Panc1 (cell line): ENCODE measurements around the gene PRRG3. TPM values are rescaled to one million over a fixed set of nuclear protein-coding genes. Genes with fewer than 3 reads are reported as not detected.

Source experiments
- ATAC-seq: fragments of 200-7000 bp; cut with Tn5 transposase; 2 replicates; pipeline ENCODE4 v1.9.1; 2020; ENCODE audit warnings: mild to moderate bottlenecking, moderate library complexity
- BruUV-seq: library from RNA; stranded (reverse); fragments of 400-500 nt; replicated peaks from 2 replicates; lab custom pipeline; 2021; lab: Mats Ljungman, UMichigan
- CTCF ChIA-PET: fragments of 300-600 bp; sonication (Branson Sonifier 250); formaldehyde crosslinking; loops from one replicate; lab custom pipeline; 2022; ENCODE audit warnings: antibody characterized with exemption; lab: Charles Lee
- POLR2A ChIA-PET: fragments of 300-600 bp; sonication (Branson Sonifier 250); formaldehyde crosslinking; loops from one replicate; lab custom pipeline; 2022; ENCODE audit warnings: antibody characterized with exemption; lab: Charles Lee
- DNase-seq: peaks from one replicate; pipeline ENCODE4 v3.0.0-alpha.2; 2010; ENCODE audit warnings: low read depth, low spot score
- H3K27ac ChIP-seq: 2 replicates; pipeline ENCODE4 v1.5.1; 2011; ENCODE audit warnings: mild to moderate bottlenecking, low read length, inconsistent platforms
- H3K27me3 ChIP-seq: fragments of 200-500 bp; sonication (Bioruptor generic); 2 replicates; pipeline ENCODE4 v1.6.0; 2014; ENCODE audit warnings: low read length, inconsistent platforms; ENCODE audit not compliant: control insufficient read depth, insufficient read depth
- H3K36me3 ChIP-seq: fragments of 200-500 bp; sonication (Bioruptor generic); 2 replicates; pipeline ENCODE4 v1.5.1; 2014; ENCODE audit warnings: inconsistent platforms, mild to moderate bottlenecking, low read length, moderate library complexity; ENCODE audit not compliant: control insufficient read depth, insufficient read depth
- H3K4me1 ChIP-seq: 2 replicates; pipeline ENCODE4 v1.5.1; 2011; ENCODE audit warnings: inconsistent platforms, mild to moderate bottlenecking, low read length, moderate library complexity; ENCODE audit not compliant: control insufficient read depth, insufficient read depth
- H3K4me3 ChIP-seq, 2 experiments: 2 replicates each; pipeline ENCODE4 v1.5.1; 2011 to 2012; ENCODE audit warnings: low read depth in 2 of 2, low read length in 2 of 2, mild to moderate bottlenecking in 2 of 2, inconsistent platforms in 1 of 2, moderate library complexity in 1 of 2
- H3K9me3 ChIP-seq: fragments of 200-500 bp; sonication (Bioruptor generic); 2 replicates; pipeline ENCODE4 v1.5.1; 2014; ENCODE audit warnings: low read depth, mild to moderate bottlenecking, inconsistent platforms, low read length, moderate library complexity; ENCODE audit not compliant: control insufficient read depth, insufficient read depth
- POLR2AphosphoS5 ChIP-seq: IDR thresholded peaks from 2 replicates; pipeline ENCODE4 v1.6.1; 2012; ENCODE audit warnings: mild to moderate bottlenecking, low read depth, low read length, moderate library complexity
- REST ChIP-seq, 2 experiments: IDR thresholded peaks; 2 replicates each; pipeline ENCODE4 v1.6.1; 2011 to 2012; ENCODE audit warnings: low read depth in 2 of 2, control low read depth in 1 of 2, low read length in 1 of 2, mild to moderate bottlenecking in 1 of 2, moderate library complexity in 1 of 2; ENCODE audit not compliant: insufficient read depth in 1 of 2
- SIN3A ChIP-seq: IDR thresholded peaks from 2 replicates; pipeline ENCODE4 v1.6.1; 2012; ENCODE audit warnings: low read depth, mild to moderate bottlenecking, low read length, moderate library complexity, borderline replicate concordance; ENCODE audit not compliant: insufficient read depth
- TCF7L2 ChIP-seq: IDR thresholded peaks from 2 replicates; pipeline ENCODE4 v1.6.1; 2011; ENCODE audit warnings: mild to moderate bottlenecking, low read depth, low read length, inconsistent platforms
- in situ Hi-C: cut with HindIII; loops from 2 replicates; pipeline ENCODE4 v1.10.0; 2016; ENCODE audit warnings: low sequenced_read_pairs, low pct_unique_long_range_greater_than_20kb
- intact Hi-C: fragments of 100-400 bp; cut with micrococcal nuclease; formaldehyde crosslinking; loops from one replicate; pipeline ENCODE4 v1.10.0; 2022; ENCODE audit not compliant: unreplicated experiment
- total RNA-seq: library from RNA; stranded (reverse); gene quantifications from one replicate; pipeline ENCODE4 v1.2.1, GENCODE V29; 2021; ENCODE audit not compliant: unreplicated experiment
- TF ChIP-seq, protein P1 (sequence below): fragments of 450-650 bp; IDR thresholded peaks from 2 replicates; pipeline ENCODE4 v1.5.1; 2017; ENCODE audit warnings: mild to moderate bottlenecking

Gene PRRG3
- total RNA-seq, 1 experiment from 2014 or later: not detected

DNA sequence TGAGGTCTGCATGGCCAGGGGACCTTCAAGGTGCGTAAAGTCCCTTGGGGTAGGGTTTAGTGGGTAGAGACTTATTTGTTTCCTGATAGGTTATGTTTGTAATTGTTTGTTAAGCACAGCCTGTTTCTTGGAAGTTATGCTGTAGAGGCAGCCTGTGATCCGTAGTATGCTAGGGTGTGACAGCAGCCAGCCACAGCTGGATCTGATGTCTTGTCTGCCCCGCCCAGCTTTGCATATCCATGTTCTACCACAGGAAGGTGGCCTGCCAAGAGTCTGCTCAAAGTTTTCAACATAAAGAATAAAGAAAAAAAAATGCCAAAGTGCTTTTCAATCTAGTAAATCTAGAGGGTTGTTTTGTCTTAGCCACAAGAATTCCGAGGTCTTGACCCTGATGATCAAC lies 19.1 kb upstream of the PRRG3 start:
- H3K27ac ChIP-seq: no peak overlapping the region
- no peak overlapping the region for H3K4me3 ChIP-seq
- H3K27me3 ChIP-seq: no peaks in the 10 kb centered on the region
- in situ Hi-C loops: no loop called here
- ChIA-PET POLR2A (no interaction called here), CTCF (no interaction called here)
- H3K36me3 ChIP-seq: no peaks in the 10 kb centered on the region
- intact Hi-C loops: no loop called here
- ATAC-seq: no peak
- no peak for DNase-seq
- BruUV-seq: no TSS peak
- TF ChIP-seq REST (IDR thresholded peaks at IDR 0.05; ENCODE audit: insufficient read depth in 1 of 2, low read depth in 2 of 2, low read length in 1 of 2) (no peak), TCF7L2 (no peak), SIN3A (no peak), POLR2AphosphoS5 (no peak)
- TF ChIP-seq, protein P1, sequence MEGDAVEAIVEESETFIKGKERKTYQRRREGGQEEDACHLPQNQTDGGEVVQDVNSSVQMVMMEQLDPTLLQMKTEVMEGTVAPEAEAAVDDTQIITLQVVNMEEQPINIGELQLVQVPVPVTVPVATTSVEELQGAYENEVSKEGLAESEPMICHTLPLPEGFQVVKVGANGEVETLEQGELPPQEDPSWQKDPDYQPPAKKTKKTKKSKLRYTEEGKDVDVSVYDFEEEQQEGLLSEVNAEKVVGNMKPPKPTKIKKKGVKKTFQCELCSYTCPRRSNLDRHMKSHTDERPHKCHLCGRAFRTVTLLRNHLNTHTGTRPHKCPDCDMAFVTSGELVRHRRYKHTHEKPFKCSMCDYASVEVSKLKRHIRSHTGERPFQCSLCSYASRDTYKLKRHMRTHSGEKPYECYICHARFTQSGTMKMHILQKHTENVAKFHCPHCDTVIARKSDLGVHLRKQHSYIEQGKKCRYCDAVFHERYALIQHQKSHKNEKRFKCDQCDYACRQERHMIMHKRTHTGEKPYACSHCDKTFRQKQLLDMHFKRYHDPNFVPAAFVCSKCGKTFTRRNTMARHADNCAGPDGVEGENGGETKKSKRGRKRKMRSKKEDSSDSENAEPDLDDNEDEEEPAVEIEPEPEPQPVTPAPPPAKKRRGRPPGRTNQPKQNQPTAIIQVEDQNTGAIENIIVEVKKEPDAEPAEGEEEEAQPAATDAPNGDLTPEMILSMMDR: no peak
- H3K9me3 ChIP-seq: no peaks in the 10 kb centered on the region
- H3K4me1 ChIP-seq: no peaks in the 10 kb centered on the region

GRCh38 chrX:151679798-151680402 lies 15.4 kb upstream of the PRRG3 start:
- ChIA-PET POLR2A (no interaction called here), CTCF (no interaction called here)
- TF ChIP-seq, protein P1: no peak
- TF ChIP-seq POLR2AphosphoS5 (no peak), REST (IDR thresholded peaks at IDR 0.05; ENCODE audit: insufficient read depth in 1 of 2, low read depth in 2 of 2, low read length in 1 of 2) (no peak), TCF7L2 (no peak), SIN3A (no peak)
- no peaks in the 10 kb centered on the region; the same call in 1 of the 2 replicates for H3K27me3 ChIP-seq
- DNase-seq (no peak), ATAC-seq (no peak)
- no peaks in the 10 kb centered on the region for H3K36me3 ChIP-seq
- in situ Hi-C loops (no loop called here), intact Hi-C loops (loop anchor here (2.0 kb wide), 1 partner anchor 171 kb away; no protein-coding TSS in a partner anchor)
- H3K4me3 ChIP-seq: no peak overlapping the region
- no TSS peak for BruUV-seq
- H3K4me1 ChIP-seq: no peaks in the 10 kb centered on the region
- no peak overlapping the region for H3K27ac ChIP-seq
- no peaks in the 10 kb centered on the region for H3K9me3 ChIP-seq
